ENCODE results near the gene ZNF821. TPM values are rescaled to one million over a fixed set of nuclear protein-coding genes. Genes with fewer than 3 reads are reported as not detected.
A peak's percentile ranks its signal among the peaks of the same experiment; 100 is the strongest.

The ZNF821 gene
- total and polyA plus RNA-seq, 2 donors, result 7.8 to 9.4 TPM

GRCh38 chr16:71894921-71895678 lies 11.1 kb upstream of the ZNF821 start, which contains the start of gene IST1:
Gene IST1, plus strand, starts transcription at chr16:71895531. Its CDS starts 20,110 bp downstream, at chr16:71915641.
- under 1% methylated on average over 67 of the region's 67 CpGs for WGBS

GRCh38 chr16:71894229-71894920 lies 10.4 kb upstream of the ZNF821 start:
- Histone ChIP-seq H3K9me3 (ENCODE audit: control insufficient read depth in 2 of 2, insufficient read depth in 1 of 2, low read length in 1 of 2) (no peaks in the 10 kb centered on the region), H3K27me3 (ENCODE audit: control insufficient read depth in 2 of 2, insufficient read depth in 1 of 2, low read length in 1 of 2) (no peaks in the 10 kb centered on the region), H3K4me1 (ENCODE audit: control insufficient read depth in 2 of 2, insufficient read depth in 2 of 2, low read length in 2 of 2) (peaks cover 6 to 10% of the 10 kb centered on the region in 2 donors), H3K27ac (ENCODE audit: low read depth in 1 of 2, low read length in 1 of 2) (peak overlapping the region; percentile 94 to 96), H3K4me3 (ENCODE audit: low read length in 2 of 2) (peak overlapping the region; percentile 79 to 87), H3K36me3 (ENCODE audit: control insufficient read depth in 2 of 2, insufficient read depth in 2 of 2, low read length in 1 of 2) (no peaks in the 10 kb centered on the region)
- WGBS, result under 1% methylated on average over 31 of the region's 31 CpGs
- peak in 6 of 9 donors; percentile 19 to 66 (median 31) for DNase-seq (ENCODE audit: low read depth in 6 of 9, low spot score in 9 of 9)

More at GRCh38 chr16:71894921-71895678, 11.1 kb upstream of the ZNF821 start, which contains the start of gene IST1:
- Histone ChIP-seq H3K27ac (ENCODE audit: low read depth in 1 of 2, low read length in 1 of 2) (peak within 1 kb of the TSS; percentile 94 to 97), H3K4me3 (ENCODE audit: low read length in 2 of 2) (peak within 1 kb of the TSS; percentile 79 to 87), H3K9me3 (ENCODE audit: control insufficient read depth in 2 of 2, insufficient read depth in 1 of 2, low read length in 1 of 2) (no peaks in the 10 kb centered on the region), H3K27me3 (ENCODE audit: control insufficient read depth in 2 of 2, insufficient read depth in 1 of 2, low read length in 1 of 2) (no peaks in the 10 kb centered on the region), H3K4me1 (ENCODE audit: control insufficient read depth in 2 of 2, insufficient read depth in 2 of 2, low read length in 2 of 2) (peaks cover 6 to 10% of the 10 kb centered on the region in 2 donors), H3K36me3 (ENCODE audit: control insufficient read depth in 2 of 2, insufficient read depth in 2 of 2, low read length in 1 of 2) (no peaks in the 10 kb centered on the region)
- peak; percentile 88 to 99 (median 97) for DNase-seq (ENCODE audit: low read depth in 6 of 9, low spot score in 9 of 9)

GRCh38 chr16:71893888-71894228 lies 9.9 kb upstream of the ZNF821 start:
- Histone ChIP-seq H3K27me3 (ENCODE audit: control insufficient read depth in 2 of 2, insufficient read depth in 1 of 2, low read length in 1 of 2) (no peaks in the 10 kb centered on the region), H3K4me1 (ENCODE audit: control insufficient read depth in 2 of 2, insufficient read depth in 2 of 2, low read length in 2 of 2) (peaks cover 6 to 10% of the 10 kb centered on the region in 2 donors), H3K36me3 (ENCODE audit: control insufficient read depth in 2 of 2, insufficient read depth in 2 of 2, low read length in 1 of 2) (no peaks in the 10 kb centered on the region), H3K9me3 (ENCODE audit: control insufficient read depth in 2 of 2, insufficient read depth in 1 of 2, low read length in 1 of 2) (no peaks in the 10 kb centered on the region), H3K4me3 (ENCODE audit: low read length in 2 of 2) (peak overlapping the region; percentile 79 to 87), H3K27ac (ENCODE audit: low read depth in 1 of 2, low read length in 1 of 2) (peak overlapping the region in 1 of 2 donors; percentile 94)
- DNase-seq (ENCODE audit: low read depth in 6 of 9, low spot score in 9 of 9), result no peak
- 50% methylated on average over 7 of the region's 7 CpGs for WGBS

GRCh38 chr16:71889147-71889546 lies 5.2 kb upstream of the ZNF821 start:
- 100% methylated on average over 3 of the region's 3 CpGs for WGBS
- Histone ChIP-seq H3K4me1 (ENCODE audit: control insufficient read depth in 2 of 2, insufficient read depth in 2 of 2, low read length in 2 of 2) (peaks cover 6% of the 10 kb centered on the region in 2 donors), H3K9me3 (ENCODE audit: control insufficient read depth in 2 of 2, insufficient read depth in 1 of 2, low read length in 1 of 2) (no peaks in the 10 kb centered on the region), H3K4me3 (ENCODE audit: low read length in 2 of 2) (no peak overlapping the region), H3K36me3 (ENCODE audit: control insufficient read depth in 2 of 2, insufficient read depth in 2 of 2, low read length in 1 of 2) (no peaks in the 10 kb centered on the region), H3K27ac (ENCODE audit: low read depth in 1 of 2, low read length in 1 of 2) (no peak overlapping the region), H3K27me3 (ENCODE audit: control insufficient read depth in 2 of 2, insufficient read depth in 1 of 2, low read length in 1 of 2) (peaks cover 12 to 19% of the 10 kb centered on the region in 2 donors)
- no peak for DNase-seq (ENCODE audit: low read depth in 6 of 9, low spot score in 9 of 9)

GRCh38 chr16:71885261-71885650 lies 1.3 kb upstream of the ZNF821 start:
- 60% methylated on average over 4 of the region's 4 CpGs for WGBS
- Histone ChIP-seq H3K27me3 (ENCODE audit: control insufficient read depth in 2 of 2, insufficient read depth in 1 of 2, low read length in 1 of 2) (peaks cover 21 to 32% of the 10 kb centered on the region in 2 donors), H3K36me3 (ENCODE audit: control insufficient read depth in 2 of 2, insufficient read depth in 2 of 2, low read length in 1 of 2) (no peaks in the 10 kb centered on the region), H3K4me1 (ENCODE audit: control insufficient read depth in 2 of 2, insufficient read depth in 2 of 2, low read length in 2 of 2) (peaks cover 17 to 32% of the 10 kb centered on the region in 2 donors), H3K4me3 (ENCODE audit: low read length in 2 of 2) (no peak overlapping the region), H3K27ac (ENCODE audit: low read depth in 1 of 2, low read length in 1 of 2) (no peak overlapping the region), H3K9me3 (ENCODE audit: control insufficient read depth in 2 of 2, insufficient read depth in 1 of 2, low read length in 1 of 2) (no peaks in the 10 kb centered on the region)
- DNase-seq (ENCODE audit: low read depth in 6 of 9, low spot score in 9 of 9), result no peak

GRCh38 chr16:71883168-71883848 lies 674 bp downstream of the ZNF821 start:
- Histone ChIP-seq H3K36me3 (ENCODE audit: control insufficient read depth in 2 of 2, insufficient read depth in 2 of 2, low read length in 1 of 2) (peaks cover 0 to 7% of the 10 kb centered on the region in 2 donors), H3K4me1 (ENCODE audit: control insufficient read depth in 2 of 2, insufficient read depth in 2 of 2, low read length in 2 of 2) (peaks cover 20 to 35% of the 10 kb centered on the region in 2 donors), H3K9me3 (ENCODE audit: control insufficient read depth in 2 of 2, insufficient read depth in 1 of 2, low read length in 1 of 2) (no peaks in the 10 kb centered on the region), H3K27me3 (ENCODE audit: control insufficient read depth in 2 of 2, insufficient read depth in 1 of 2, low read length in 1 of 2) (peaks cover 21 to 34% of the 10 kb centered on the region in 2 donors), H3K27ac (ENCODE audit: low read depth in 1 of 2, low read length in 1 of 2) (peak overlapping the region; percentile 45 to 88), H3K4me3 (ENCODE audit: low read length in 2 of 2) (peak overlapping the region; percentile 57 to 85)
- DNase-seq (ENCODE audit: low read depth in 6 of 9, low spot score in 9 of 9), result peak in 6 of 9 donors; percentile 33 to 66 (median 38)
- 2% methylated on average over 46 of the region's 46 CpGs for WGBS

GRCh38 chr16:71882505-71883167 lies 1.3 kb downstream of the ZNF821 start:
- peak in 7 of 9 donors; percentile 52 to 89 (median 70) for DNase-seq (ENCODE audit: low read depth in 6 of 9, low spot score in 9 of 9)
- Histone ChIP-seq H3K36me3 (ENCODE audit: control insufficient read depth in 2 of 2, insufficient read depth in 2 of 2, low read length in 1 of 2) (peaks cover 0 to 7% of the 10 kb centered on the region in 2 donors), H3K27me3 (ENCODE audit: control insufficient read depth in 2 of 2, insufficient read depth in 1 of 2, low read length in 1 of 2) (peaks cover 21 to 34% of the 10 kb centered on the region in 2 donors), H3K27ac (ENCODE audit: low read depth in 1 of 2, low read length in 1 of 2) (peak overlapping the region in 1 of 2 donors; percentile 27), H3K4me3 (ENCODE audit: low read length in 2 of 2) (peak overlapping the region; percentile 57 to 85), H3K4me1 (ENCODE audit: control insufficient read depth in 2 of 2, insufficient read depth in 2 of 2, low read length in 2 of 2) (peaks cover 20 to 35% of the 10 kb centered on the region in 2 donors), H3K9me3 (ENCODE audit: control insufficient read depth in 2 of 2, insufficient read depth in 1 of 2, low read length in 1 of 2) (no peaks in the 10 kb centered on the region)
- 13% methylated on average over 9 of the region's 9 CpGs for whole genome bisulfite sequencing

GRCh38 chr16:71880176-71880575 lies 3.8 kb downstream of the ZNF821 start:
- Histone ChIP-seq H3K9me3 (ENCODE audit: control insufficient read depth in 2 of 2, insufficient read depth in 1 of 2, low read length in 1 of 2) (no peaks in the 10 kb centered on the region), H3K36me3 (ENCODE audit: control insufficient read depth in 2 of 2, insufficient read depth in 2 of 2, low read length in 1 of 2) (peaks cover 0 to 7% of the 10 kb centered on the region in 2 donors), H3K4me3 (ENCODE audit: low read length in 2 of 2) (no peak overlapping the region), H3K27ac (ENCODE audit: low read depth in 1 of 2, low read length in 1 of 2) (no peak overlapping the region), H3K4me1 (ENCODE audit: control insufficient read depth in 2 of 2, insufficient read depth in 2 of 2, low read length in 2 of 2) (peaks cover 20 to 35% of the 10 kb centered on the region in 2 donors), H3K27me3 (ENCODE audit: control insufficient read depth in 2 of 2, insufficient read depth in 1 of 2, low read length in 1 of 2) (peaks cover 13 to 26% of the 10 kb centered on the region in 2 donors)
- WGBS, result 23% methylated on average over 4 of the region's 4 CpGs
- DNase-seq (ENCODE audit: low read depth in 6 of 9, low spot score in 9 of 9), result peak in 1 of 9 donors; percentile 38
